IPS-20b (cell line): Measurements from ENCODE around the gene FOXN3.

Experiments
- H3K27ac ChIP-seq: one replicate; pipeline ENCODE4 v1.5.1; 2013; ENCODE audit warnings: low read length
- H3K27me3 ChIP-seq: 2 replicates; pipeline ENCODE4 v1.6.1; 2013; ENCODE audit warnings: mild to moderate bottlenecking, low read length, inconsistent platforms; ENCODE audit not compliant: insufficient read depth
- H3K36me3 ChIP-seq: 2 replicates; pipeline ENCODE4 v1.6.1; 2013; ENCODE audit warnings: low read depth, mild to moderate bottlenecking, inconsistent platforms, low read length, moderate library complexity; ENCODE audit not compliant: insufficient read depth
- H3K4me1 ChIP-seq: 2 replicates; pipeline ENCODE4 v1.6.1; 2013; ENCODE audit warnings: mild to moderate bottlenecking, control low read depth, inconsistent platforms, low read length, moderate library complexity; ENCODE audit not compliant: insufficient read depth
- H3K4me3 ChIP-seq: 2 replicates; pipeline ENCODE4 v1.5.1; 2013; ENCODE audit warnings: mild to moderate bottlenecking, low read length, inconsistent platforms
- H3K9ac ChIP-seq: 2 replicates; pipeline ENCODE4 v1.6.1; 2013; ENCODE audit warnings: low read depth, mild to moderate bottlenecking, inconsistent platforms, low read length, moderate library complexity
- H3K9me3 ChIP-seq: 2 replicates; pipeline ENCODE4 v1.6.1; 2013; ENCODE audit warnings: mild to moderate bottlenecking, low read depth, low read length, inconsistent platforms; ENCODE audit not compliant: insufficient read depth

The FOXN3 gene

GRCh38 chr14:89315493-89316470, 101.3 kb downstream of the FOXN3 start:
- Histone ChIP-seq H3K27me3 (no peaks in the 10 kb centered on the region), H3K27ac (no peak overlapping the region), H3K36me3 (peaks cover 50% of the 10 kb centered on the region), H3K9me3 (no peaks in the 10 kb centered on the region), H3K9ac (no peak overlapping the region), H3K4me1 (no peaks in the 10 kb centered on the region; the same call in 1 of the 2 replicates), H3K4me3 (no peak overlapping the region)

- Histone ChIP-seq H3K9me3 (no peaks in the 10 kb centered on the region), H3K27ac (no peak overlapping the region), H3K9ac (no peak overlapping the region), H3K27me3 (no peaks in the 10 kb centered on the region), H3K4me1 (peaks cover 9% of the 10 kb centered on the region; the same call in 1 of the 2 replicates), H3K4me3 (no peak overlapping the region), H3K36me3 (peaks cover 39% of the 10 kb centered on the region)
Measured at GRCh38 chr14:89314274-89314673, 102.8 kb downstream of the FOXN3 start.

GRCh38 chr14:89312932-89313331, 104.1 kb downstream of the FOXN3 start:
- Histone ChIP-seq H3K36me3 (peaks cover 36% of the 10 kb centered on the region), H3K4me3 (no peak overlapping the region), H3K27ac (no peak overlapping the region), H3K27me3 (no peaks in the 10 kb centered on the region), H3K9ac (no peak overlapping the region), H3K4me1 (peaks cover 14% of the 10 kb centered on the region; the same call in 1 of the 2 replicates), H3K9me3 (no peaks in the 10 kb centered on the region)

GRCh38 chr14:89310211-89310610, 106.8 kb downstream of the FOXN3 start:
- Histone ChIP-seq H3K9me3 (no peaks in the 10 kb centered on the region), H3K36me3 (peaks cover 13% of the 10 kb centered on the region; the same call in 1 of the 2 replicates), H3K27me3 (no peaks in the 10 kb centered on the region), H3K4me3 (no peak overlapping the region), H3K9ac (no peak overlapping the region), H3K4me1 (peaks cover 33% of the 10 kb centered on the region; the same call in 1 of the 2 replicates), H3K27ac (no peak overlapping the region)

- no peaks in the 10 kb centered on the region for H3K9me3 ChIP-seq
- no peaks in the 10 kb centered on the region for H3K27me3 ChIP-seq
- H3K9ac ChIP-seq, result no peak overlapping the region
- H3K4me1 ChIP-seq, result peaks cover 37% of the 10 kb centered on the region; the same call in 1 of the 2 replicates
- peaks cover 10% of the 10 kb centered on the region; the same call in 1 of the 2 replicates for H3K36me3 ChIP-seq
- no peak overlapping the region for H3K27ac ChIP-seq
- no peak overlapping the region for H3K4me3 ChIP-seq
Measured at GRCh38 chr14:89309670-89310177, 107.3 kb downstream of the FOXN3 start.

- Histone ChIP-seq H3K36me3 (peaks cover 9% of the 10 kb centered on the region), H3K27ac (no peak overlapping the region), H3K9me3 (no peaks in the 10 kb centered on the region), H3K4me1 (peaks cover 49% of the 10 kb centered on the region; the same call in 1 of the 2 replicates), H3K27me3 (no peaks in the 10 kb centered on the region), H3K9ac (no peak overlapping the region), H3K4me3 (no peak overlapping the region)
Measured at GRCh38 chr14:89308232-89308959, 108.6 kb downstream of the FOXN3 start.

- Histone ChIP-seq H3K4me3 (no peak overlapping the region), H3K27ac (no peak overlapping the region), H3K9ac (no peak overlapping the region), H3K36me3 (peaks cover 17% of the 10 kb centered on the region), H3K27me3 (no peaks in the 10 kb centered on the region), H3K4me1 (peaks cover 56% of the 10 kb centered on the region), H3K9me3 (no peaks in the 10 kb centered on the region)
Measured at GRCh38 chr14:89307409-89307808, 109.6 kb downstream of the FOXN3 start.

GRCh38 chr14:89304972-89305703, 111.9 kb downstream of the FOXN3 start:
- Histone ChIP-seq H3K27me3 (no peaks in the 10 kb centered on the region), H3K4me1 (peaks cover 52% of the 10 kb centered on the region), H3K9ac (no peak overlapping the region), H3K36me3 (peaks cover 17% of the 10 kb centered on the region), H3K4me3 (no peak overlapping the region), H3K9me3 (no peaks in the 10 kb centered on the region), H3K27ac (no peak overlapping the region)

- Histone ChIP-seq H3K4me1 (peaks cover 49% of the 10 kb centered on the region), H3K36me3 (peaks cover 17% of the 10 kb centered on the region), H3K4me3 (no peak overlapping the region), H3K27me3 (no peaks in the 10 kb centered on the region), H3K9me3 (no peaks in the 10 kb centered on the region), H3K27ac (no peak overlapping the region), H3K9ac (peak overlapping the region; percentile 17; the same call in 1 of the 2 replicates)
Measured at GRCh38 chr14:89304561-89304960, 112.5 kb downstream of the FOXN3 start.

GRCh38 chr14:89303456-89304435, 113.3 kb downstream of the FOXN3 start:
- Histone ChIP-seq H3K4me1 (peaks cover 46% of the 10 kb centered on the region), H3K36me3 (peaks cover 22% of the 10 kb centered on the region), H3K27ac (peak overlapping the region; percentile 13), H3K4me3 (no peak overlapping the region), H3K9me3 (no peaks in the 10 kb centered on the region), H3K9ac (peak overlapping the region; percentile 17; the same call in 1 of the 2 replicates), H3K27me3 (no peaks in the 10 kb centered on the region)
